Kidney (tissue), 14 donors: Measurements from ENCODE around the gene FCRL1. TPM values are rescaled to one million over a fixed set of nuclear protein-coding genes. Genes with fewer than 3 reads are reported as not detected.

Experiments
- DNase-seq, 5 donors: peaks; one replicate each; pipeline ENCODE4 v3.0.0-alpha.2; 2013 to 2020
- FAIRE-seq: peaks from 2 replicates; lab custom pipeline; 2012; peaks lifted over from hg19 to GRCh38; lab: Jason Lieb, UNC
- H3K27ac ChIP-seq, 2 donors: one replicate each; pipeline ENCODE4 v1.7.0; 2013; ENCODE audit warnings: low read depth in 2 of 2, low read length in 2 of 2, inconsistent platforms in 1 of 2
- H3K27me3 ChIP-seq: one replicate; pipeline ENCODE4 v1.7.1; 2013; ENCODE audit warnings: low read length, inconsistent platforms; ENCODE audit not compliant: control insufficient read depth, insufficient read depth
- H3K36me3 ChIP-seq, 3 donors: one replicate each; pipeline versions ENCODE4 v1.7.0 to v1.7.1; 2013; ENCODE audit warnings: low read length in 3 of 3, control low read depth in 1 of 3, inconsistent platforms in 1 of 3; ENCODE audit not compliant: insufficient read depth in 3 of 3, control insufficient read depth in 2 of 3
- H3K4me1 ChIP-seq, 3 donors: one replicate each; pipeline versions ENCODE4 v1.7.0 to v1.7.1; 2013; ENCODE audit warnings: low read length in 3 of 3, inconsistent platforms in 1 of 3, low read depth in 1 of 3; ENCODE audit not compliant: control insufficient read depth in 2 of 3, insufficient read depth in 2 of 3
- H3K4me3 ChIP-seq, 3 donors: one replicate each; pipeline versions ENCODE4 v1.7.0 to v1.8.1; 2013; ENCODE audit warnings: low read length in 3 of 3, control low read depth in 1 of 3, inconsistent platforms in 1 of 3
- H3K9ac ChIP-seq, 3 donors: one replicate each; pipeline versions ENCODE4 v1.7.0 to v1.7.1; 2013; ENCODE audit warnings: low read length in 3 of 3, control low read depth in 1 of 3, inconsistent platforms in 1 of 3
- H3K9me3 ChIP-seq, 3 donors: one replicate each; pipeline versions ENCODE4 v1.7.0 to v1.7.1; 2013; ENCODE audit warnings: low read length in 3 of 3, control low read depth in 1 of 3, inconsistent platforms in 1 of 3; ENCODE audit not compliant: control insufficient read depth in 2 of 3, insufficient read depth in 1 of 3
- CTCF ChIP-seq: IDR thresholded peaks from 3 replicates; pipeline ENCODE4 v1.5.1; 2012; ENCODE audit warnings: mild to moderate bottlenecking, moderate library complexity, borderline replicate concordance; ENCODE audit not compliant: insufficient read depth; ENCODE audit errors: extremely low read depth
- intact Hi-C: fragments of 100-400 bp; cut with DNase I; formaldehyde crosslinking; loops from one replicate; pipeline ENCODE4 v1.11.1; 2022
- polyA plus RNA-seq: library from polyadenylated mRNA; stranded (reverse); fragments of 350-450 nt; fragmentation: Illumina TruSeq; extraction: RNeasy Lipid Tissue Mini Kit (QIAGEN cat#74804); gene quantifications from one replicate; pipeline ENCODE4 v1.2.3, GENCODE V29; 2014; ENCODE audit warnings: low read depth, low replicate concordance; ENCODE audit not compliant: insufficient read depth
- total RNA-seq: library from RNA; stranded (reverse); fragmentation: NEBNext Ultra II Directional; extraction: Animal tissue kit (Norgen Biotek cat#: 25700); gene quantifications from one replicate; pipeline ENCODE4 v1.2.1, GENCODE V29; 2021
- donor health status: control.
- donor health status: control.
- donor health status: control.
- donor health status: control.
- donor health status: control.
- donor health status: DM: yes; HTN: yes; CAD: no.
- donor health status: Normal renal cell carcinoma (clear cell type).

The FCRL1 gene
- total and polyA plus RNA-seq, 2 donors from 2014 or later = 5.7 TPM; not detected in 1

- no peaks in the 10 kb centered on the region for H3K27me3 ChIP-seq
- H3K4me1 ChIP-seq = no peaks in the 10 kb centered on the region
- TF ChIP-seq CTCF = no peak
- H3K9me3 ChIP-seq = no peaks in the 10 kb centered on the region
- H3K9ac ChIP-seq = no peak overlapping the region
- H3K27ac ChIP-seq = no peak overlapping the region
- intact Hi-C loops = no loop called here
- FAIRE-seq (no peak), DNase-seq (no peak)
- no peaks in the 10 kb centered on the region for H3K36me3 ChIP-seq
- no peak overlapping the region for H3K4me3 ChIP-seq
These were observed 68.6 kb downstream of the FCRL1 start for GRCh38 chr1:157751283-157751682.

GRCh38 chr1:157748262-157748817 is 71.6 kb downstream of the FCRL1 start:
- intact Hi-C loops = no loop called here
- Histone ChIP-seq H3K4me3 (no peak overlapping the region), H3K27me3 (no peaks in the 10 kb centered on the region), H3K27ac (no peak overlapping the region), H3K9ac (no peak overlapping the region), H3K36me3 (no peaks in the 10 kb centered on the region), H3K4me1 (no peaks in the 10 kb centered on the region), H3K9me3 (no peaks in the 10 kb centered on the region)
- FAIRE-seq (no peak), DNase-seq (no peak)
- no peak for TF ChIP-seq CTCF

Other genes starting within 250 kb of the FCRL1 start
- gene FCRL4, start 222.0 kb downstream of the FCRL1 start, total RNA-seq = not detected
- gene FCRL4, start 222.0 kb downstream of the FCRL1 start, polyA plus RNA-seq = not detected
- 1.4 TPM for gene FCRL3, start 119.4 kb downstream of the FCRL1 start, total RNA-seq
- not detected for gene FCRL3, start 119.4 kb downstream of the FCRL1 start, polyA plus RNA-seq
- 2.5 TPM for gene FCRL2, start 43.0 kb downstream of the FCRL1 start, total RNA-seq
- not detected for gene FCRL2, start 43.0 kb downstream of the FCRL1 start, polyA plus RNA-seq
- gene CD5L, start 21.7 kb upstream of the FCRL1 start, total RNA-seq = 0.19 TPM
- gene CD5L, start 21.7 kb upstream of the FCRL1 start, polyA plus RNA-seq = not detected
- gene KIRREL1, start 173.5 kb upstream of the FCRL1 start, total RNA-seq = 54.9 TPM
- 13.7 TPM for gene KIRREL1, start 173.5 kb upstream of the FCRL1 start, polyA plus RNA-seq